ENCODE measurements around the gene IFT81.

GRCh38 chr12:110146986-110147385 is 22.8 kb downstream of the IFT81 start:
- TF ChIP-seq, protein P1, sequence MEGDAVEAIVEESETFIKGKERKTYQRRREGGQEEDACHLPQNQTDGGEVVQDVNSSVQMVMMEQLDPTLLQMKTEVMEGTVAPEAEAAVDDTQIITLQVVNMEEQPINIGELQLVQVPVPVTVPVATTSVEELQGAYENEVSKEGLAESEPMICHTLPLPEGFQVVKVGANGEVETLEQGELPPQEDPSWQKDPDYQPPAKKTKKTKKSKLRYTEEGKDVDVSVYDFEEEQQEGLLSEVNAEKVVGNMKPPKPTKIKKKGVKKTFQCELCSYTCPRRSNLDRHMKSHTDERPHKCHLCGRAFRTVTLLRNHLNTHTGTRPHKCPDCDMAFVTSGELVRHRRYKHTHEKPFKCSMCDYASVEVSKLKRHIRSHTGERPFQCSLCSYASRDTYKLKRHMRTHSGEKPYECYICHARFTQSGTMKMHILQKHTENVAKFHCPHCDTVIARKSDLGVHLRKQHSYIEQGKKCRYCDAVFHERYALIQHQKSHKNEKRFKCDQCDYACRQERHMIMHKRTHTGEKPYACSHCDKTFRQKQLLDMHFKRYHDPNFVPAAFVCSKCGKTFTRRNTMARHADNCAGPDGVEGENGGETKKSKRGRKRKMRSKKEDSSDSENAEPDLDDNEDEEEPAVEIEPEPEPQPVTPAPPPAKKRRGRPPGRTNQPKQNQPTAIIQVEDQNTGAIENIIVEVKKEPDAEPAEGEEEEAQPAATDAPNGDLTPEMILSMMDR (IDR thresholded peaks at IDR 0.05) = no peak
- TF ChIP-seq POLR2A (IDR thresholded peaks at IDR 0.05) = no peak
